PC-9 (cell line): ENCODE data around the gene ZNF319. TPM values are rescaled to one million over a fixed set of nuclear protein-coding genes. Genes with fewer than 3 reads are reported as not detected.

Experiments
- Bru-seq: library from RNA; stranded (reverse); fragments of 400-500 nt; gene quantifications from one replicate; lab custom pipeline; 2021; lab: Mats Ljungman, UMichigan
- BruChase-seq, 2 experiments: library from RNA; stranded (reverse); fragments of 400-500 nt; gene quantifications; one replicate each; lab custom pipeline; 2021; lab: Mats Ljungman, UMichigan
- BruUV-seq: library from RNA; stranded (reverse); fragments of 400-500 nt; replicated peaks from 2 replicates; lab custom pipeline; 2021; lab: Mats Ljungman, UMichigan
- CTCF ChIA-PET: fragments of 300-600 bp; sonication (Branson Sonifier 250); formaldehyde crosslinking; loops from one replicate; lab custom pipeline; 2022; ENCODE audit warnings: antibody characterized with exemption; lab: Charles Lee
- POLR2A ChIA-PET: fragments of 300-600 bp; sonication (Branson Sonifier 250); formaldehyde crosslinking; loops from one replicate; lab custom pipeline; 2022; ENCODE audit warnings: antibody characterized with exemption; ENCODE audit not compliant: unreplicated experiment; lab: Charles Lee
- DNase-seq, 2 experiments: peaks; one replicate each; pipeline versions ENCODE4 v3.0.0 to v3.0.0-alpha.2; 2015 to 2022; ENCODE audit warnings: mixed read lengths in 1 of 2
- H2AFZ ChIP-seq: fragments of 200-600 bp; sonication (generic); 2 replicates; pipeline ENCODE4 v1.8.1; 2017; ENCODE audit warnings: antibody characterized with exemption
- H3F3A ChIP-seq: fragments of 200-600 bp; sonication (generic); 2 replicates; pipeline ENCODE4 v1.8.1; 2017; ENCODE audit warnings: antibody characterized with exemption, mild to moderate bottlenecking, low read depth; ENCODE audit not compliant: insufficient read depth
- H3K27ac ChIP-seq: fragments of 200-600 bp; sonication (generic); 2 replicates; pipeline ENCODE4 v1.6.1; 2016; ENCODE audit warnings: mixed run types
- H3K27me3 ChIP-seq: fragments of 200-600 bp; sonication (generic); 2 replicates; pipeline ENCODE4 v1.6.1; 2016; ENCODE audit warnings: low read depth, mixed run types; ENCODE audit not compliant: insufficient read depth
- H3K36me3 ChIP-seq: fragments of 200-600 bp; sonication (generic); 2 replicates; pipeline ENCODE4 v1.6.1; 2016; ENCODE audit warnings: low read depth, mixed run types
- H3K4me1 ChIP-seq: fragments of 200-600 bp; sonication (generic); replicated peaks from 2 replicates; pipeline ENCODE4 v1.6.1; 2016; ENCODE audit warnings: mixed run types; ENCODE audit not compliant: insufficient read depth
- H3K4me2 ChIP-seq: fragments of 200-600 bp; sonication (generic); 2 replicates; pipeline ENCODE4 v1.6.1; 2017; ENCODE audit warnings: mixed run types
- H3K4me3 ChIP-seq: fragments of 200-600 bp; sonication (generic); 2 replicates; pipeline ENCODE4 v1.6.1; 2016; ENCODE audit warnings: mixed run types
- H3K79me2 ChIP-seq: fragments of 200-600 bp; sonication (generic); 2 replicates; pipeline ENCODE4 v1.6.1; 2017; ENCODE audit warnings: low read depth, mixed run types
- H3K9me2 ChIP-seq: fragments of 200-600 bp; sonication (generic); 2 replicates; pipeline ENCODE4 v1.8.1; 2017; ENCODE audit warnings: mild to moderate bottlenecking; ENCODE audit not compliant: insufficient read depth
- H3K9me3 ChIP-seq: fragments of 200-600 bp; sonication (generic); 2 replicates; pipeline ENCODE4 v1.8.1; 2016; ENCODE audit warnings: low read depth; ENCODE audit not compliant: insufficient read depth
- H4K20me1 ChIP-seq: fragments of 200-600 bp; sonication (generic); 2 replicates; pipeline ENCODE4 v1.8.1; 2017; ENCODE audit not compliant: insufficient read depth
- EZH2 ChIP-seq: fragments of 200-600 bp; sonication (generic); IDR thresholded peaks from 2 replicates; pipeline ENCODE4 v1.8.0; 2017; ENCODE audit warnings: antibody characterized with exemption, low read depth
- intact Hi-C: fragments of 100-400 bp; cut with micrococcal nuclease; formaldehyde crosslinking; loops from one replicate; pipeline ENCODE4 v1.10.0; 2022; ENCODE audit not compliant: unreplicated experiment
- long read RNA-seq: library from polyadenylated mRNA; stranded (forward); transcript quantifications from one replicate; pipeline ENCODE4 v2.0.0, GENCODE V29; 2022
- total RNA-seq: library from RNA; stranded (reverse); gene quantifications from 2 replicates; pipeline ENCODE4 v1.2.3, GENCODE V29; 2021
- TF ChIP-seq, protein P1 (sequence below): fragments of 200-600 bp; sonication (generic); conservative IDR thresholded peaks from 2 replicates; pipeline ENCODE4 v1.6.1; 2017; ENCODE audit warnings: mixed run types, antibody characterized with exemption, mild to moderate bottlenecking, moderate library complexity

ZNF319 gene
- 9.9 and 11.0 TPM in 2 replicates for total RNA-seq
- Bru-seq, nascent RNA: percentile 43 among the genes with signal in this experiment
- BruChase-seq, experiment 1, labeled RNA remaining after a 2-hour chase: percentile 60 among the genes with signal in this experiment
- BruChase-seq, experiment 2, labeled RNA remaining after a 6-hour chase: percentile 43 among the genes with signal in this experiment
- long read RNA-seq, partial matches to known transcripts: 0 of 2 reads
- long read RNA-seq, other reads (novel, unspliced or antisense): 2 of 2 reads

DNA sequence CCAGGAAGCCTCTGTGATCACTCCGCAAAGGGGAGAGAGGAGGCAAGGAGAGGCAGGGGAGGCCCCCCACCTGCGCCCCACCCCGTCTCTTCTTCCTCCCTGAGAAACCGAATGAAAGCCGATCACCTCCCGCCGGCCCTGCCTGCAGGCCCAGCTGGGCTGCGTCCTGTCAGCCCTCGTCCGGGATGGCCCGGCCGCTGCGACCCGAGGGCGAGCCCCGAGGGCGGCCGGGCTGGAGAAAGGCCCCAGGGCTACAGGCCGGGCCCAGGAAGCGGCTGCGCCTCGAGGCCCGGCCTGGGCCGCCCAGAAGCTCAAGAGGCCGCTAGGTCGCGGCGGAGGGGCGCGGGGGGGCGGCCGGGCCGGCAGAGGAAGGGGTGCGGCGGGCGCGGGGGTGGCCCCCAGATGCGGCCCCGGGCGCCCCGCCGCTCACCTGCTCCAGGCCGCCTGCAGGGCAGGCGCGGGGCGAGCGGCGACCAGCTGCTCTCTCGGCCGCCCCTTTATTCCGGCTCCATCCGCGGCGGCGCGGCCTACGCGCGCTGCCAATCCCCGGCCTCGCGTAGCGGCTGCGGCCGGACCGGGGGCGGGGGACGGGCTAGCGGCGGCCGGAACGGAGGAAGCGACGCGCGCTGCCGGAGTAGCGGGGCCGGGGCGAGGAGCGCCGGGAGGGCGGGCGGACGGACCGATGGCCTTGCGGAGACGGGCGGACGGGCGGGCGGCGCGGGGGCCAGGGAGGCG is at the start of gene ZNF319:
Gene ZNF319 (minus strand): TSS at position 702 of the 735 bp plus-strand sequence. CDS start 2,407 bp downstream, outside the sequence.
- Histone ChIP-seq H3K79me2 (peaks cover 27% of the 10 kb centered on the region), H4K20me1 (no peaks in the 10 kb centered on the region), H3K36me3 (peaks cover 11% of the 10 kb centered on the region), H3K9me2 (no peaks in the 10 kb centered on the region), H3K27me3 (no peaks in the 10 kb centered on the region), H3K4me2 (peak within 1 kb of the TSS; percentile 100), H3K9me3 (no peaks in the 10 kb centered on the region), H3F3A (peaks cover 29% of the 10 kb centered on the region), H3K4me1 (peaks cover 35% of the 10 kb centered on the region), H3K4me3 (peak within 1 kb of the TSS; percentile 89), H2AFZ (peak within 1 kb of the TSS; percentile 92), H3K27ac (peak within 1 kb of the TSS; percentile 42; the same call in 1 of the 2 replicates)
- CTCF ChIA-PET: interaction anchor here (0.6 to 0.7 kb wide), 6 partner anchors 11 to 666 kb away, joined by 3 to 8 read pairs (median 6); partner anchors contain the start of gene KATNB1
- BruUV-seq: no TSS peak
- DNase-seq: no peak
- POLR2A ChIA-PET: interaction anchor here (0.6 kb wide), 1 partner anchor 44 kb away, joined by 20 read pairs; no protein-coding TSS in a partner anchor
- intact Hi-C loops: loop anchor here (1.0 to 5.0 kb wide), 4 partner anchors 83 to 243 kb away; no protein-coding TSS in a partner anchor
- TF ChIP-seq, protein P1, sequence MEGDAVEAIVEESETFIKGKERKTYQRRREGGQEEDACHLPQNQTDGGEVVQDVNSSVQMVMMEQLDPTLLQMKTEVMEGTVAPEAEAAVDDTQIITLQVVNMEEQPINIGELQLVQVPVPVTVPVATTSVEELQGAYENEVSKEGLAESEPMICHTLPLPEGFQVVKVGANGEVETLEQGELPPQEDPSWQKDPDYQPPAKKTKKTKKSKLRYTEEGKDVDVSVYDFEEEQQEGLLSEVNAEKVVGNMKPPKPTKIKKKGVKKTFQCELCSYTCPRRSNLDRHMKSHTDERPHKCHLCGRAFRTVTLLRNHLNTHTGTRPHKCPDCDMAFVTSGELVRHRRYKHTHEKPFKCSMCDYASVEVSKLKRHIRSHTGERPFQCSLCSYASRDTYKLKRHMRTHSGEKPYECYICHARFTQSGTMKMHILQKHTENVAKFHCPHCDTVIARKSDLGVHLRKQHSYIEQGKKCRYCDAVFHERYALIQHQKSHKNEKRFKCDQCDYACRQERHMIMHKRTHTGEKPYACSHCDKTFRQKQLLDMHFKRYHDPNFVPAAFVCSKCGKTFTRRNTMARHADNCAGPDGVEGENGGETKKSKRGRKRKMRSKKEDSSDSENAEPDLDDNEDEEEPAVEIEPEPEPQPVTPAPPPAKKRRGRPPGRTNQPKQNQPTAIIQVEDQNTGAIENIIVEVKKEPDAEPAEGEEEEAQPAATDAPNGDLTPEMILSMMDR: no peak
- TF ChIP-seq EZH2: no peak

DNA sequence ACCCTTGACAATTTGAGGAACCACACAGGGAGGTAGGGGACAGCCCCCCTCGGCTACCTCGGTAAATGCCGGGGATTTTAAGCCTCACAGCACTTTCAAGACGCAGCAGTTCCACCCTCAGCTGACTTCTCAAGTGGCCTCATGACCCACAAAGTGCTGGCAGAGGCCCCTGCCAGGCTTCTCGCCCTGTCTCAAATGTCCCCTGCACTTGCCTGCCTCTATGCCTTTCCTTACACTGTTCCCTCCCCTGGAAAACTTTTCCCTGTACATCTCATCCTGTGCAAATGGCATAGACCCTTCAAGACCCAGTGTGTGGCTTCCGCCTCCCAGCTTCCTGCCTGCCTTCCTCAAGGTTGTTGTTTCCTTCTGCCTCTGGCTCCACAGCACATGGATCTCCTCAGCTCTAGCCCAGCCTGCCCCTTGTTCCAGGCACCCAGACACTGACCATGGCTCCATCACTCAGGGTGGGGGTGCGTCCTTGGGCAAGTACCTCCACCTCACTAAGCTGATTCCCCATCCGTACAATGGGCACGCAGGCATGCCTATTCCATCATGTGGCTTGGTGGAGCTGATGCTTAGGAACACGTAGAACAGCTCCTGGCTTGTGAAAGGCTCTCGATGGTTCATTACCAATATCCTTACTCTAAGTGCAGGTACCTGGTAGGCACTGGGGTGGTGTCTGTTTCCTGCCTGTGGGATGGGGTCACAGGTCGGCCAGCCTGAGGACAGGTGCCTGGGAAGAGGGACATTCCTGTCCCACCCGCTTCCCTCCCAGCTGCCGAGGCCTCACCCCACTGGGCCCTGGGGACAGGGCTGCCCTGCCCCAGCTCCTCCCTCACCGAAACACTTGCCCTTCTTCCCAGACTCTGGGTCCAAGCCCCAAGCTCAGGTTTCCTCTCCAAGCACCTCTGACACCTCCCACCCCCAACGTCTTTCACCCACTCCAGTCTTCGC is 49.0 kb upstream of the ZNF319 start:
- Histone ChIP-seq H3K79me2 (no peaks in the 10 kb centered on the region), H3K4me3 (no peak overlapping the region), H3K4me2 (no peak overlapping the region), H3K9me3 (no peaks in the 10 kb centered on the region), H3K27me3 (no peaks in the 10 kb centered on the region), H2AFZ (no peak overlapping the region), H4K20me1 (no peaks in the 10 kb centered on the region), H3K9me2 (no peaks in the 10 kb centered on the region), H3K4me1 (no peaks in the 10 kb centered on the region), H3K27ac (no peak overlapping the region), H3F3A (no peaks in the 10 kb centered on the region), H3K36me3 (no peaks in the 10 kb centered on the region)
- no TSS peak for BruUV-seq
- intact Hi-C loops: no loop called here
- ChIA-PET CTCF (no interaction called here), POLR2A (interaction anchor here (0.5 kb wide), 1 partner anchor 455 kb away, joined by 6 read pairs; no protein-coding TSS in a partner anchor)
- TF ChIP-seq EZH2: no peak
- TF ChIP-seq, protein P1: no peak
- no peak for DNase-seq
